Type B pancreatic cell (in vitro differentiated cells): Measurements from ENCODE around the gene CEP162. TPM values are rescaled to one million over a fixed set of nuclear protein-coding genes. Genes with fewer than 3 reads are reported as not detected.
"Not testable (repeated sequence)": the region's sequence is repeated elsewhere in the genome, so short reads cannot be mapped to it uniquely, and the experiment has no call there.

Experiments used
- DNase-seq: peaks from one replicate; pipeline ENCODE4 v3.0.0; 2021; ENCODE audit warnings: mixed read lengths; ENCODE audit not compliant: unreplicated experiment; ENCODE audit errors: extremely low spot score
- H3K27ac Mint-ChIP-seq: 2 replicates; pipeline ENCODE4 v1.8.0; 2021; ENCODE audit warnings: mild to moderate bottlenecking, mixed read lengths
- H3K27me3 Mint-ChIP-seq: 2 replicates; pipeline ENCODE4 v1.8.0; 2021; ENCODE audit warnings: mixed read lengths
- H3K36me3 Mint-ChIP-seq: 2 replicates; pipeline ENCODE4 v1.8.0; 2021; ENCODE audit warnings: mixed read lengths
- H3K4me1 Mint-ChIP-seq: one replicate; pipeline ENCODE4 v1.8.0; 2021; ENCODE audit warnings: mixed read lengths; ENCODE audit not compliant: unreplicated experiment
- H3K4me3 Mint-ChIP-seq: 2 replicates; pipeline ENCODE4 v1.8.0; 2021; ENCODE audit warnings: mild to moderate bottlenecking, mixed read lengths
- H3K9me3 Mint-ChIP-seq: 2 replicates; pipeline ENCODE4 v1.8.0; 2021; ENCODE audit warnings: mixed read lengths
- CTCF ChIP-seq: fragments of 200-600 bp; sonication (generic); conservative IDR thresholded peaks from 2 replicates; pipeline ENCODE4 v1.5.0; 2021; ENCODE audit warnings: antibody characterized with exemption, mild to moderate bottlenecking
- total RNA-seq: library from RNA; stranded (reverse); gene quantifications from 2 replicates; pipeline ENCODE4 v1.2.1, GENCODE V29; 2021; ENCODE audit warnings: low replicate concordance

The CEP162 gene
- total RNA-seq, 1 donor from 2014 or later = 17.2 TPM

GRCh38 chr6:84204011-84204410, 23.4 kb downstream of the CEP162 start:
- peaks cover 37% of the 10 kb centered on the region for H3K36me3 Mint-ChIP-seq
- H3K27me3 Mint-ChIP-seq = no peaks in the 10 kb centered on the region
- H3K4me3 Mint-ChIP-seq = no peak overlapping the region
- no peaks in the 10 kb centered on the region for H3K4me1 Mint-ChIP-seq
- no peaks in the 10 kb centered on the region for H3K9me3 Mint-ChIP-seq
- no peak for DNase-seq
- H3K27ac Mint-ChIP-seq = no peak overlapping the region
- no peak for TF ChIP-seq CTCF

DNA sequence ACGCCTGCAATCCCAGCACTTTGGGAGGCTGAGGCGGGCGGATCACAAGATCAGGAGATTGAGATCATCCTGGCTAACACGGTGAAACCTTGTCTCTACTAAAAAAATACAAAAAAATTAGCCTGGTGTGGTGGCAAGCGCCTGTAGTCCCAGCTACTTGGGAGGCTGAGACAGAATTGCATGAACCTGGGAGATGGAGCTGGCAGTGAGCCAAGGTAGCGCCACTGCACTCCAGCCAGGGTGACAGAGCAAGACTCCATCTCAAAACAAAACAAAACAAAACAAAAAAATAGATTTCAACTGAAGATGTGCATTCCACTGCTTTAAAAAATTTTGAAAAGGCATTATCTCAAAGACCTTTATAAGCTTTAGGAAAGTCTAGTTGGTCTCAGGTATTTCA, 27.5 kb downstream of the CEP162 start:
- H3K27ac Mint-ChIP-seq, H3K27me3 Mint-ChIP-seq, H3K4me3 Mint-ChIP-seq, DNase-seq, H3K9me3 Mint-ChIP-seq, H3K4me1 Mint-ChIP-seq: not testable (repeated sequence)
- peaks cover 39% of the 10 kb centered on the region for H3K36me3 Mint-ChIP-seq

- DNase-seq = no peak
- Mint-ChIP-seq H3K27ac (no peak overlapping the region), H3K4me1 (no peaks in the 10 kb centered on the region), H3K4me3 (no peak overlapping the region), H3K36me3 (peaks cover 43% of the 10 kb centered on the region), H3K9me3 (no peaks in the 10 kb centered on the region), H3K27me3 (no peaks in the 10 kb centered on the region)
- TF ChIP-seq CTCF = no peak
Measured at GRCh38 chr6:84197708-84198107, 29.7 kb downstream of the CEP162 start.

- no peak for DNase-seq
- Mint-ChIP-seq H3K27ac (no peak overlapping the region), H3K4me1 (no peaks in the 10 kb centered on the region), H3K4me3 (no peak overlapping the region), H3K9me3 (no peaks in the 10 kb centered on the region), H3K36me3 (peaks cover 58% of the 10 kb centered on the region), H3K27me3 (no peaks in the 10 kb centered on the region)
- TF ChIP-seq CTCF = no peak
Measured at GRCh38 chr6:84193114-84193708, 34.2 kb downstream of the CEP162 start.

DNA sequence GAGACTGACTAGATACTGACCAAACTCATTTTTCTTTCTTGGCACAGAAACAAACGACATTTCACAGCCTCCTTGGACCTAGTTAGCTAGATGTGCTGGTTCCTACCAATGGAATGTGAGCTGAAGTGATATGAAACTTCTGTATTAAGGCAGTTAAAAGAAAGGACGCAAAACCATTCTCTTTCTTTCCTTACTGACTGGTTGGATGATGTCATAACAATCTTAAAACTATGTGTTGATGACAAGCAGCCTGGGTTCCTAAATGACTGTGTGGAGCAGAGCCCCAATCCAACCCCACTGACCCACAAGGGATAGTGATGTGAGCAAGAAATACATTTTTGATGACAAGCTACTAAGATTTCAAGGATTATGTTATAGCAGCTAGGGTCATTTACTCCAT, 35.6 kb downstream of the CEP162 start:
- DNase-seq = no peak
- Mint-ChIP-seq H3K27ac (no peak overlapping the region), H3K4me1 (no peaks in the 10 kb centered on the region), H3K36me3 (peaks cover 54% of the 10 kb centered on the region), H3K4me3 (no peak overlapping the region), H3K27me3 (no peaks in the 10 kb centered on the region), H3K9me3 (no peaks in the 10 kb centered on the region)
- TF ChIP-seq CTCF = no peak

GRCh38 chr6:84189356-84189755, 38.1 kb downstream of the CEP162 start:
- not testable (repeated sequence) for H3K4me3 Mint-ChIP-seq, H3K27ac Mint-ChIP-seq

GRCh38 chr6:84183430-84183829, 44.0 kb downstream of the CEP162 start:
- Mint-ChIP-seq H3K9me3 (no peaks in the 10 kb centered on the region), H3K36me3 (peaks cover 22% of the 10 kb centered on the region), H3K4me1 (no peaks in the 10 kb centered on the region), H3K27ac (no peak overlapping the region), H3K27me3 (no peaks in the 10 kb centered on the region), H3K4me3 (no peak overlapping the region)
- no peak for DNase-seq
- TF ChIP-seq CTCF = no peak

More at GRCh38 chr6:84189356-84189755, 38.1 kb downstream of the CEP162 start:
- not testable (repeated sequence) for DNase-seq, H3K9me3 Mint-ChIP-seq, H3K27me3 Mint-ChIP-seq, H3K4me1 Mint-ChIP-seq
- peaks cover 38% of the 10 kb centered on the region for H3K36me3 Mint-ChIP-seq
